Activated gamma-delta T cell treated with anti-CD3 and anti-CD28 coated beads, Interleukin-2, amount 50 U/mL, for 16 hours (primary cell): ENCODE data around the gene MUC20.
"Not testable (repeated sequence)": the region's sequence is repeated elsewhere in the genome, so short reads cannot be mapped to it uniquely, and the experiment has no call there.

Experiments
- DNase-seq: peaks from one replicate; pipeline ENCODE4 v3.0.0-alpha.2; 2020; ENCODE audit warnings: low read depth

The MUC20 gene

DNA sequence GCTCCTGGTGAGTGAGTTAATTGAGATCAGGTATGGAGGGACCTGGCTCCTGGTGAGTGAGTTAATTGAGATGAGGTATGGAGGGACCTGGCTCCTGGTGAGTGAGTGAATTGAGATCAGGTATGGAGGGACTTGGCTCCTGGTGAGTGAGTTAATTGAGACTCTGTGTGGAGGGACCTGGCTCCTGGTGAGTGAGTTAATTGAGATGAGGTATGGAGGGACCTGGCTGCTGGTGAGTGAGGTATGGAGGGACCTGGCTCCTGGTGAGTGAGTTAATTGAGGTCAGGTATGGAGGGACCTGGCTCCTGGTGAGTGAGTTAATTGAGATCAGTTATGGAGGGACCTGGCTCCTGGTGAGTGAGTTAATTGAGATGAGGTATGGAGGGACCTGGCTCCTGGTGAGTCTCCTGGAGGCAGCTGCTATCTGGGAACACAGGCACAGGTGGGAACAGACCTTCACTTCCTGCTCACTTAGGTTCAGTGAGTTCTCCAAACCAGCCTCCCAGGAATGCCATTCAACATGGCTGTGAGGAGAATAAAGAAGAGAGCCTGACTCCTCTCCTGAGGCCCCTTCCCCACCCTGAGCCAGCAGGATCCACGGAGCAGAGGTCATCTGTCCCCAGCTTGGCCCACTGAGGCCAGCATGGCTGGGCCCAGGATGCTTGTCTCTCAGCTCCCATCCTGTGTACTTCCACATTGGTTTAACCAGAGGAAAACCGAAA, 9.5 kb upstream of the MUC20 start:
- DNase-seq: not testable (repeated sequence)

DNA sequence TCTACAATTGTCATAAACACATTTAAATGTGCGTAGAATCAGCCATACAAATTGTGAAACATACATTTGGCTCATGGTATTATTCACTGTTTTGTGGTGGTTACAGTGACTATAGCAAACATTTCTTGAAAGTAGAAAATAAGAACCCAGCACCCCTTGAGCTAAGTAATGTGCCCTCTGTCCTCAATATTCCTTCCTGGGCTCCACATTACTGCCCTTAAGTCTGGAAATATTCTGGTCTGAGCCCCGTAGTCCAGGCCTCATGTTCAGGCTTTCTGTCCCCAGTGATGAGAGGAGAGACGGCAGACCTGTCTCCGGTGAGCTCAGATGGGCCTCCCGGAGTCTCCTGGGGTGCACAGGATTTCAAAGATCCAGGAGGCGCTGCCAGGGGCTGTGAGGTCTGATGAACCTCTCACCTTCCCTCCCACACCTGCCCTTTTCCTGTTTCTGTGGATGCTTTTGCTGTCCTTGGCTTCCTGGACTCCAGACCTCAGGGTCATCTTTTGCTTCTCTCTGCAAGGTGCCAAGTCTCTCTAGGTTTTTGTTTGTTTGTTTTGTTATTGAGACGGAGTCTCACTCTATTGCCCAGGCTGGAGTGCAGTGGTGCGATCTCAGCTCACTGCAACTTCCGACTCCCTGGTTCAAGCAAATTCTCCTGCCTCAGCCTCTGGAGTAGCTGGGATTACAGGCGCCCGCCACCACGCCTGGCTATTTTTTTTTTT, 8.8 kb upstream of the MUC20 start:
- no peak for DNase-seq

DNA sequence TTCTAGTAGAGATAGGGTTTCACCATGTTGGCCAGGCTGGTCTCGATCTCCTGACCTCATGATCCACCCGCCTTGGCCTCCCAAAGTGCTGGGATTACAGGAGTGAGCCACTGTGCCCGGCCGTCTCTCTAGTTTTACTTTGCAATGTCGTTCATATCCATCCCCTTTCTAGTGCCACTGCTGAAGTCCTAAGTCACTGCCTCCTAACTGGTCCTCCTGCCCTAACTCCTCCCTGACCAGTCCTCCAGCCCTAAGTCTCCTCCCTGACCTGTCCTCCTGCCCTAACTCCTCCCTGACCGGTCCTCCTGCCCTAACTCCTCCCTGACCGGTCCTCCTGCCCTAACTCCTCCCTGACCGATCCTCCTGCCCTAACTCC, 8.3 kb upstream of the MUC20 start:
- not testable (repeated sequence) for DNase-seq

DNA sequence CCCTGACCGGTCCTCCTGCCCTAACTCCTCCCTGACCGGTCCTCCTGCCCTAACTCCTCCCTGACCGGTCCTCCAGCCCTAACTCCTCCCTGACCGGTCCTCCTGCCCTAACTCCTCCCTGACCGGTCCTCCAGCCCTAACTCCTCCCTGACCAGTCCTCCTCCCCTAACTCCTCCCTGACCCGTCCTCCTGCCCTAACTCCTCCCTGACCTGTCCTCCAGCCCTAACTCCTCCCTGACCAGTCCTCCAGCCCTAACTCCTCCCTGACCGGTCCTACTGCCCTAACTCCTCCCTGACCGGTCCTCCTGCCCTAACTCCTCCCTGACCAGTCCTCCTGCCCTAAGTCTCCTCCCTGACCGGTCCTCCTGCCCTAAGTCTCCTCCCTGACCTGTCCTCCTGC, 7.6 kb upstream of the MUC20 start:
- DNase-seq: not testable (repeated sequence)

DNA sequence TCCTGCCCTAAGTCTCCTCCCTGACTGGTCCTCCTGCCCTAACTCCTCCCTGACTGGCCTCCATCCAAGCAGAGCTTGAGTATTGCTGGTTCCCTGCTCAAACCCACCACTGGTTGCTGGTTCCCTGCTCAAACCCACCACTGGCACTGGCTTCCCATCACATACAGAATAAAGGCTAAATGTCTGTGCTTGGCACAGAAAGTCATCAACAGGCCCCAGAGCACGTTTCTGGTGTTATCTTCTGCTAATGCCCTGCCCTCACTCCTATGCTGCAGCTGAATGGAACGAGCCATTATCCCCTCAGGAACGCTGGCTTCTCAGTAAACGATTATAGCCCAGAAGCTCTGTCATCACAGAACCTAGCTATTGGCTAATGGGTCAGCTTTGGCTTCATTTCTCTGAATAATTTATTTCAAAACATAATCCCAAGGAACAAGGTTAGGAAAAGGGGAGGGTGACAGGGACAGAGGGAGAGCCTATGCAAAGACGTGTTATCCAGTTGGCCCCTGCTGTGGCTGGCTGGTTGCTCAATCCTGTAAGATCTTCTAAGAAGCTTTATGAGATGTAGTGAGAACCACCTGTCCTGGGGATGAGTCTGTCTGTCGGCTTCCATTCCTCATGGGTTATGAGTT, 6.3 kb upstream of the MUC20 start:
- DNase-seq: no peak

DNA sequence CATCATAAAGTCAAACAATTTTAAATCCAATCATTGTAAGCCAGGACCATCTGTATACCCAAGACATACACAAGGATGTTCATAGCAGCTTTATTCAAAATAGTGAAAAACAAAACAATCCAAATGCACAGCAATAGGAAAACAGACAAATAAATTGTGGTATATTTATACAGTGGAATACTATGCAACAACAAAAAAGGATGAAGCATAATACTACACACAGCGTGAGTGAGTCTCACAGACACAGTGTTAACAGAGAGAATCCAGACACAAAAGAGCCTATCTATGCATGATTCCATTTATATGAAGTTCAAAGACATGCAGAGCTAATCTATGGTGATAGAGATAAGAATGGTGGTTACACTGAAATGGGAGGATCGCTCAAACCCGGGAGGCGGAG, 5.6 kb upstream of the MUC20 start:
- DNase-seq: no peak

DNA sequence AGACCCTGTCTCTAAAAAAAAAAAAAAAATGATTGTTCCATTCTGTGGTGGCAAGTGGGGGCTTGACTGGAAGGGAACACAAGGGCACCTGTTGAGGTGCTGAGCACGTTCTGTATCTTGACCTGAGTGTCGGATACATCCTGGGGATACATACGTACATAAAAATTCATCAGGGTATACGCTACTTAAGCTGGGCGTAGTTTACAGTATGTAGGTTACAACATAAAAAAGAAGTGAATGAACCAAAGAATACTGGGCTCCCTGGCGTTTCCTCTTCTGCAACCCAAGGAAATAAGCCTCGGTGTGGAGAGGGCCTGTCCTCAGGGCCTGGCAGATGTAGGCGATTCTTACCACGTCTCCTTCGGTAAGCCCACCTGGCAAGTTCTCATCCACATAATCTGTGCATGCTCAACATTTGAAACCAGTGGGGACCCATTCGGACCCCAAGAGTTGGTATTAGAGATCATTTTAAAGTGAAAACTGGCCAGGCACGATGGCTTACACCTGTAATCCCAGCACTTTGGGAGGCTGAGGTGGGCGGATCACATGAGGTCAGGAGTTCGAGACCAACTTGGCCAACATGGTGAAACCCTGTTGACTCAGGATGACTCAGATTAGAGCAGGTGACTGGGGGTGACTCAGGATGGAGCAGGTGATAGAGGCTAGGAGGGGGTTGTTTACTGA, 5.1 kb upstream of the MUC20 start:
- DNase-seq: no peak

DNA sequence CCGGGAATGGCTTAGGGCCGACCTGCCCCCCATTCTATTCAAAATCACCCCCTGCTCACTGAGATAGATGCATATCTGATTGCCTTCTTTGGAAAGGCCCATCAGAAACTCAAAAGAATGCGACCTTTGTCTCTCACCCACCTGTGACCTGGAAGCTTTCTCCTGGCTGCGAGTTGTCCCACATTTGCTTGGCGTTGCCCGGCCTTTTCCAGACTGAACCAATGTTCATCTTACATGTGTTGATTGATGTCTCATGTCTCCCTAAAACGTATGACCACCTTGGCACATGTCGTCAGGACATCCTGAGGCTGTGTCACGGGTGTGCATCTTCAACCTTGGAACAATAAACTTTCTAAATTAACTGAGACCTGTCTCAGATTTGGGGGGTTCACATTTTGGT, 3.4 kb upstream of the MUC20 start:
- no peak for DNase-seq

DNA sequence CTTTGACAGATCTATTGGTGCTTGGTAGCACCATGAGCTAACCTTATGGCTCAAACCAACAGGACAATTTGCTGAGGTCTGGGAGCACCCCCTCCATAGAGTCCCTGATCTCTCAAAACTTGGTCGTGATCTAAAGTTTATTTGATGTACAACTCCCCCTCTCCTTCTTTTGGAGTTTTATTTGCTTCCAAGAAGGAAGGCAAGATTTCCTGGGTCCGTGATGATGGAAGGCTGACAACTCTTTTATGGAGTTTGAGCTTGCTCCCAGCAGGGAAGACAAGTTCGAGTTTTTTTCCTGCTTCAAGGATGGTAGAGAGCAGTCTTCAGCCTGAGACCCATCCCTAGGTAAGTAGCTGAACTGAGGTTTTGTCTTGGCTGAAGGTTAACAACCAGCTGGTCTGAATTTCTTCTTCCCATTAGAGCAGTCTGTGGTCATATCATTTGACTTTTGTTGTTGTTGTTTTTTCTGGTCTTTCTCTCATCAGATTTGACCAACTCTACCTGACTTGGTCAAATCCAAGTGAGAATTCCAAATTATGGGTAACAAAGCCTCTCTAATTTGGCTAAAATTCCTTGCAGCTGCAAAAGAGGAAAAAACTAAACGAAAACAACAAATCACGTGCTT, 2.8 kb upstream of the MUC20 start:
- DNase-seq: no peak

DNA sequence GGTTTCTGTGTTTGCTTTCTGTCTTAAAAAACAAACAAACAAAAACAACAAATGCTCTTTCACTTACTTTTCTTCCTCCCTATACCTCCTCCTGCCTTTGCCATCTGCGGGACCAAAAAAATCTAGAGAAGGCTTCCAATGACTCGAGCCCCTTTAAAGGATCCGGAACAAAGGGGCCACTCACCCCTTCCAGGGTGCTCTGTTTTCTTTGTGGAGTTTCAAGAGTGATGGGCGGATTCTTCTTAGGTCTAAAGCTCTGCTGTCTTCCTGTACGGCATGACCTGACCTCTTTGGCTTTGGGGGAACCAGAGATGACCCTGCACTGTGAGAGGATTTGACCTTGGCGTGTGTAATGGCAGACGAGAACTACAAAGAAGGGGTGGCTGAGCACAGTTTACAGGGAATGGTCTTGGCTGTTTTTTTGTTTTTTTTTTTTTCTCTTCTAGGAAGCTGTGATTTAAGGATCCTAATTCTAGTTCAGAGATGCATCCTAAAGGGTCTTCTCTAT, 2.2 kb upstream of the MUC20 start:
- no peak for DNase-seq

DNA sequence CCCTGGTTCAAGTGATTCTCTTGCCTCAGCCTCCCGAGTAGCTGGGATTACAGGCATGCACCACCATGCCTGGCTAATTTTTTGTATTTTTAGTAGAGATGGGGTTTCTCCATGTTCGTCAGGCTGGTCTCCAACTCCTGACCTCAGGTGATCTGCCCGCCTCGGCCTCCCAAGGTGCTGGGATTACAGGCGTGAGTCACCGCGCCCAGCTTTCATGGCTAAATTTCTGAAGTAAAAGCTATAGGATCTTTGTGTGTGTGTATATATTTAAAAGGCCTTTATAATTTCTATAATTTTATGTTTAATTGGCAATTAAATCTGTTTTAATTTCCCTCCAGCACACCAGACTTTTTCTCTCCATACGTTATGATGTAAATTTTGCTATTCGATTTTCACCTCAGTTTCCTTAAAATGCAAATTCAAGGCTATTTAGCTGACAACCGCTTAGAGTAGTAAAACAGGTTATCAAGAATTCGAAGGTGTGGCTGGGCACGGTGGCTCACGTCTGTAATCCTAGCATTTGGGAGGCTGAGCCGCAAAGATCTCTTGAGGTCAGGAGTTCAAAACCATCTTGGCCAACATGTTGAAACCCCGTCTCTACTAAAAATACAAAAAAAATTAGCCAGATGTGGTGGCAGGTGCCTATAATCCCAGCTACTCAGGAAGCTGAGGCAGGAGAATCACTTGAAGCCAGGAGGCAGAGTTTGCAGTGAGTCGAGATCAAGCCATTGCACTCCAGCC, 1.1 kb upstream of the MUC20 start:
- not testable (repeated sequence) for DNase-seq

DNA sequence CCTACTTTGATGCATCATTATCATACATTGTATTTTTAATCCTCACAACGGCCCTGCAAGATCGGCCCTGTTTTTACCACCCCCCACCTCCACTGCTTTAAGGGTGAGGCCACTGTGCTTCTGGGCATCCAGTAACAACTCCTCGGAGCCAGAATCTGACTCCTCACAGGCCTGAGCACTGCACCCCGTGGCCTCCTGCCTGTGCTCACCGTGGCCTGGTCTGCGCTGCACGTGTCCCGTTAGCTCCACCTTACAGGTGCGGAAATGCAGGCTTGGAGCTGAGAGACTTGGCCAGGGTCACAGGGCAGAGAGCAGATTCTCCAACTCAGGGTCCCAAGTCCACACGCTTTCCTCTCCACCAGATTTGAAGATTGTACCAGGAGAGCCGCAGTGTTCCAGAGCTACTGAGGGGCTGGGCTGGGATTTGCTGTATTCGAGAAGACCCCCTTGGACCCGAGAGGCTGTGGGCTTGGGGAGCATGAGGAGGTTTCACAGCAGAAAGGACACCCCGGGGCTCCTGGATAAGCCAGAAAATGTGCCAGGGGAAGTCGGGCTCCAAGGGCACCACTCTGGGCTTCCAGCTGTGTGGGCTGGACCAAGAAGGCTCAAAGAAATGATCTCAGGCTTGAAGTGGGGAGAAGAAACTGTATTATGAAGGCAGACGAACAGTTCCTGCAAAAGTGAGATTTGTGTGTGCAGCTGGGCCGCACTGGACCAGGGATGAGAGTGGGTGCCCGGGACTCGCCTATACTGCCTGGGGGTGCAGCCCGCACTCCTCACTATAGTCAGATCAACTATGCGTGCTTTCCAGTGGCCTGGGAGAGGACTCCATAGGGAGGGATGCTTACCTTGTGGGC, 1.6 kb downstream of the MUC20 start:
- not testable (repeated sequence) for DNase-seq

DNA sequence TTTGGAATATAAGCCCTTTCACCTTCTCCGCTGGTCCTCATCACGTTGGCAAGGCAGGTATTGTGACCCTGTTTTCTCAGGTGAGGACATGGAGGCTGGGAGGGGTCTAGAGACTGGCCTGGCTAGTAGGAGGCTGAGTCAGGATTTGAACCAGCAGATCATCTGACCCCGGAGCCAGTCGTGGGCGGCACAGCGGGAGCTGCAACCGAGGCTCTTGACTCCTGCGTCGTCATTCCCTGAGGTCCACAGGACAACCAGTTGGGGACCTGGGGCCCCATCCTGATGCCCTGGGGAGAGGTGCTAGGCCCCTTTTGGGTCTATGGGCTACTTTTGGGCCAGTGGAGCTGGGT, 2.2 kb downstream of the MUC20 start:
- DNase-seq: not testable (repeated sequence)

DNA sequence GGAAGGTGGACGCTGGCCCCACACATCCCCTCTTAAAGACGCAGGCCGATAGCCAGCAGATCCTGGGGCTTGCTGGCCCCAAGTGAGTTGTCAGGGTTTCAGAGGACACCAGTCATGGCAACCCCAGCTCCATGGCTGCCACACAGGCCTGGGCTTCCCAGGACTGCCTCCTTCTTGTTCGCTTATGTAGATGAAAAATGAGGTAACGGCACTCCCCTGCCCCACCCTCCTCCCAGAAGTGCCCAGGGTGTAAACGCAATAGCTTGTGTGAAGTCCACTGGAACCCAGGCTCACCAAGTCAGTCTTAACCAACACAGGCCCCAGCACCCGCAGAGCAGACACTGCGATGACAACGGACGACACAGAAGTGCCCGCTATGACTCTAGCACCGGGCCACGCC, 3.6 kb downstream of the MUC20 start:
- not testable (repeated sequence) for DNase-seq

DNA sequence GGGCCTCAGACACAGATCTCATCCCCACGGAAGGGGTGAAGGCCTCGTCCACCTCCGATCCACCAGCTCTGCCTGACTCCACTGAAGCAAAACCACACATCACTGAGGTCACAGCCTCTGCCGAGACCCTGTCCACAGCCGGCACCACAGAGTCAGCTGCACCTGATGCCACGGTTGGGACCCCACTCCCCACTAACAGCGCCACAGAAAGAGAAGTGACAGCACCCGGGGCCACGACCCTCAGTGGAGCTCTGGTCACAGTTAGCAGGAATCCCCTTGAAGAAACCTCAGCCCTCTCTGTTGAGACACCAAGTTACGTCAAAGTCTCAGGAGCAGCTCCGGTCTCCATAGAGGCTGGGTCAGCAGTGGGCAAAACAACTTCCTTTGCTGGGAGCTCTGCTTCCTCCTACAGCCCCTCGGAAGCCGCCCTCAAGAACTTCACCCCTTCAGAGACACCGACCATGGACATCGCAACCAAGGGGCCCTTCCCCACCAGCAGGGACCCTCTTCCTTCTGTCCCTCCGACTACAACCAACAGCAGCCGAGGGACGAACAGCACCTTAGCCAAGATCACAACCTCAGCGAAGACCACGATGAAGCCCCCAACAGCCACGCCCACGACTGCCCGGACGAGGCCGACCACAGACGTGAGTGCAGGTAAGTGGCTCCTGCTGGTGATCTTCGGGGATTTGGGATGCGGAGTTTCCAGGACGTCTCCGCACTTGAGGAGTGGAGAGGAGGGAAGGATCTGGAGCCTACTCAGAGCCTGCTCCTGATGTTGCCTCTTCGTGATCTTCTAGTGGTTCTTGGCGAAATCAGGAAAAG, 5.3 kb downstream of the MUC20 start:
- not testable (repeated sequence) for DNase-seq

DNA sequence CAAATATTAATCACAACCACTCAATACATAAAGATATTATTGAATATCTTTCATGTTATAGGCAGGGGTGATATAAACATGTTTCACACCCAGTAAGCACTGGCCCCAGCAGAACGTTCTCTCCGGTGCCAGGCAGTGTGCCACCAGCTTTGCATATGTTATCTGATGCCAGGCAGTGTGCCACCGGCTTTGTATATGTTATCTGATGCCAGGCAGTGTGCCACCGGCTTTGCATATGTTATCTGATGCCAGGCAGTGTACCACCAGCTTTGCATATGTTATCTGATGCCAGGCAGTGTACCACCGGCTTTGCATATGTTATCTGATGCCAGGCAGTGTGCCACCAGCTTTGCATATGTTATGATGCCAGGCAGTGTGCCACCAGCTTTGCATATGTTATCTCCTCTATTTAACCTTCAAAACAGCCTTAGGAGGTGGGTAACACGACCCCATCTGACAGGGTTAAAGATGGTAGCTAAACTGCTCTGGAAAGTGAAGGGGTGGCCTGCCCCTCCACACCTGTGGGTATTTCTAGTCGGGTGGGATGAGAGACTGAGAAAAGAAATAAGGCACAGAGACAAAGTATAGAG, 6.9 kb downstream of the MUC20 start:
- no peak for DNase-seq

DNA sequence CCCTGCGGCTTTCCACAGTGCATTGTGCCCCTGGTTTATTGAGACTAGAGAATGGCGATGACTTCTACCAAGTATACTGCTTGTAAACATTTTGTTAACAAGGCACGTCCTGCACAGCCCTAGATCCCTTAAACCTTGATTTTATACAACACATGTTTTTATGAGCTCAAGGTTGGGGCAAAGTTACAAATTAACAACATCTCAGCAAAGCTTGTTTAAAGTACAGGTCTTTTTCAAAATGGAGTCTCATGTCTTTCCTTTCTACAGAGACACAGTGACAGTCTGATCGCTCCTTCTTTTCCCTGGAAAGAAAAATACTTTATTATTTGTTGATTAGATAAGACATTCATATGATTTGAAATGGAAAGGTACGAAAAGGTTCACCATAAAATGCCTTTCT, 8.0 kb downstream of the MUC20 start:
- not testable (repeated sequence) for DNase-seq

DNA sequence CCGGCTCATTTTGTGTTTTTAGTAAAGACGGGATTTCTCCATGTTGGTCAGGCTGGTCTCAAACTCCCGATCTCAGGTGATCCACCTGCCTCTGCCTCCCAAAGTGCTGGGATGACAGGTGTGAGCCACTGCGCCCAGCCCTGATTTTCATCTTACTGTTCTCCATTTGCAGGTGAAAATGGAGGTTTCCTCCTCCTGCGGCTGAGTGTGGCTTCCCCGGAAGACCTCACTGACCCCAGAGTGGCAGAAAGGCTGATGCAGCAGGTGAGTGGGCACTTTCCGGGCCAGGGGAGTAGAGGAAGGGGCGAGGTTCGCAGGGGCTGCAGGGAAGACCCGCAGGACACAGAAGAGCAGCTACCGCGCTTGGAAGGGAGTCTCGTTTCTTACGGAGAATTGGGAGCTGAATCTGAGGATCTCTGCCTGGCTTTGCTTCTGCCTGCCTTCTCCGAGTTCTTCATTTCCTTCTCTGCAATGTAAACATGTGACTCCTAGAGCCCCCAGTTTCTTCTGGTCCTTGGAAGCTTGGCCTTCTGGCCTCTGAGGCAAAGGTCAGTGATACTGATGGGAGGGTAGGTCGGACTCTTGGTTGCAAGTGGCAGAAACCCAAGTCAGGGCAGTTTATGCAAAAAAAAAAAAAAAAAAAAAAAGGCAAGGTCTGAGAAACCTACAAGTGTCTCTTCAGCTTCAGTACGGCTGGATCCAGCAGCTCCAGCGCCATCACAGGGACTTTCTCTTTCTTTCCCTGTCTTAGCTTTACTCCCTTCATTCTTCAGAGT, 8.9 kb downstream of the MUC20 start:
- no peak for DNase-seq
